B cell (primary cell): ENCODE data around the gene DAB2IP.

Experiments
- CTCF ChIP-seq: fragments of 200-600 bp; IDR thresholded peaks from one replicate; pipeline ENCODE4 v1.8.0; 2022; ENCODE audit warnings: antibody characterized with exemption, mild to moderate bottlenecking
- EZH2 ChIP-seq: IDR thresholded peaks from 2 replicates; pipeline ENCODE4 v1.6.1; 2012; ENCODE audit warnings: borderline replicate concordance, low read depth, mild to moderate bottlenecking, moderate library complexity, low read length; ENCODE audit not compliant: insufficient read depth, poor library complexity, severe bottlenecking

GRCh38 chr9:121645003-121645402, 6.4 kb upstream of the DAB2IP start:
- TF ChIP-seq CTCF (no peak), EZH2 (no peak)
